ENCODE data around the gene PLCG1.
A peak's percentile ranks its signal among the peaks of the same experiment; 100 is the strongest.
"Not testable (repeated sequence)": the region's sequence is repeated elsewhere in the genome, so short reads cannot be mapped to it uniquely, and the experiment has no call there.

The PLCG1 gene

GRCh38 chr20:41136680-41137613 is at the start of gene PLCG1:
Gene PLCG1 (plus strand): TSS chr20:41137543. CDS start chr20:41137642, 99 bp downstream.
- peak in 1 of 2 donors; percentile 73 for DNase-seq (ENCODE audit: extremely low read depth in 1 of 2, low read depth in 1 of 2)

GRCh38 chr20:41087777-41088176 is 49.6 kb upstream of the PLCG1 start:
- DNase-seq (ENCODE audit: extremely low read depth in 1 of 2, low read depth in 1 of 2): no peak

- DNase-seq (ENCODE audit: extremely low read depth in 1 of 2, low read depth in 1 of 2): no peak
These were observed 47.8 kb upstream of the PLCG1 start for GRCh38 chr20:41089555-41089954.

GRCh38 chr20:41091927-41092326 is 45.4 kb upstream of the PLCG1 start:
- DNase-seq (ENCODE audit: extremely low read depth in 1 of 2, low read depth in 1 of 2): no peak

- DNase-seq (ENCODE audit: extremely low read depth in 1 of 2, low read depth in 1 of 2): no peak
These were observed 42.8 kb upstream of the PLCG1 start for GRCh38 chr20:41094353-41095055.

GRCh38 chr20:41095110-41095969 is 42.0 kb upstream of the PLCG1 start:
- peak; percentile 11 to 34 for DNase-seq (ENCODE audit: extremely low read depth in 1 of 2, low read depth in 1 of 2)

- no peak for DNase-seq (ENCODE audit: extremely low read depth in 1 of 2, low read depth in 1 of 2)
These were observed 38.6 kb upstream of the PLCG1 start for GRCh38 chr20:41098703-41099250.

- no peak for DNase-seq (ENCODE audit: extremely low read depth in 1 of 2, low read depth in 1 of 2)
These were observed 37.3 kb upstream of the PLCG1 start for GRCh38 chr20:41100001-41100480.

GRCh38 chr20:41101660-41102059 is 35.7 kb upstream of the PLCG1 start:
- DNase-seq (ENCODE audit: extremely low read depth in 1 of 2, low read depth in 1 of 2): no peak

GRCh38 chr20:41108531-41108930 is 28.8 kb upstream of the PLCG1 start:
- DNase-seq (ENCODE audit: extremely low read depth in 1 of 2, low read depth in 1 of 2): no peak

- DNase-seq (ENCODE audit: extremely low read depth in 1 of 2, low read depth in 1 of 2): no peak
These were observed 27.3 kb upstream of the PLCG1 start for GRCh38 chr20:41110012-41110411.

- no peak for DNase-seq (ENCODE audit: extremely low read depth in 1 of 2, low read depth in 1 of 2)
These were observed 26.3 kb upstream of the PLCG1 start for GRCh38 chr20:41110930-41111577.

GRCh38 chr20:41111578-41111951 is 25.8 kb upstream of the PLCG1 start:
- no peak for DNase-seq (ENCODE audit: extremely low read depth in 1 of 2, low read depth in 1 of 2)

GRCh38 chr20:41116282-41116956 is 20.9 kb upstream of the PLCG1 start:
- DNase-seq (ENCODE audit: extremely low read depth in 1 of 2, low read depth in 1 of 2): no peak

GRCh38 chr20:41118159-41118558 is 19.2 kb upstream of the PLCG1 start:
- DNase-seq (ENCODE audit: extremely low read depth in 1 of 2, low read depth in 1 of 2): not testable (repeated sequence)

- no peak for DNase-seq (ENCODE audit: extremely low read depth in 1 of 2, low read depth in 1 of 2)
These were observed 18.7 kb upstream of the PLCG1 start for GRCh38 chr20:41118632-41119031.

GRCh38 chr20:41119614-41120561 is 17.5 kb upstream of the PLCG1 start:
- no peak for DNase-seq (ENCODE audit: extremely low read depth in 1 of 2, low read depth in 1 of 2)

- no peak for DNase-seq (ENCODE audit: extremely low read depth in 1 of 2, low read depth in 1 of 2)
These were observed 15.9 kb upstream of the PLCG1 start for GRCh38 chr20:41121399-41121798.
